Stimulated activated CD4-positive, alpha-beta T cell treated with anti-CD3 and anti-CD28 coated beads, Interleukin-1b, Interleukin-23, amount 100 ng/mL, for 24 hours (primary cell): Measurements from ENCODE around the gene QRFP.

ENCODE experiments used
- DNase-seq, 4 experiments: peaks; one replicate each; pipeline ENCODE4 v3.0.0-alpha.2; 2020; ENCODE audit warnings: low read depth in 4 of 4, low spot score in 1 of 4

Gene QRFP

GRCh38 chr9:130933114-130934046, 36.8 kb upstream of the QRFP start:
- no peak for DNase-seq

- DNase-seq, result no peak
These were observed 35.9 kb upstream of the QRFP start for GRCh38 chr9:130932255-130933079.

- no peak for DNase-seq
These were observed 35.1 kb upstream of the QRFP start for GRCh38 chr9:130931508-130932254.

DNA sequence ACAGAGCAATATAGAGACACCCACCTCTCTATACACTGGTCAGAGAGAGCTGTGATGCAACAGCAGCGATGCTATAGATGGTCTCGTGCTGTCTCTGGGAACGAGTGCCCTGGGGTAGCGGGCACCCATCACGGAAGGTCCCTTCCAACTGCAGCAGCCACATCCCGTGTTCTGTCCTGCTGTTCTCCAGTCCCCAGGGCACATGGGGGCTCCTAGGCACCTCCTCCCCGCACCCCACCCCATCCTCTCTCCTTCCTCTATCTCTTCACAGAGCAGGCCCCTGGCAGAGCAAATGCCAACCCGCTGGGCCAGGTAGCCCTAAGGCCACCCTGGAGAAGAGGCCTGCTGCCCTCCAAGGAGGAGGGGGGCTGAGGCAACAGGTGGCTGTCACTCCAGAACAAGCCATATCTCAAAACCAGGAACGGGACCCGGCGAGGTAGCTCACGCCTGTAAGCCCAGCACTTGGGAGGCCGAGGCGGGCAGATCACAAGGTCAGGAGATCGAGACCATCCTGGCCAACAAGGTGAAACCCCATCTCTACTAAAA, 34.3 kb upstream of the QRFP start:
- no peak for DNase-seq

DNA sequence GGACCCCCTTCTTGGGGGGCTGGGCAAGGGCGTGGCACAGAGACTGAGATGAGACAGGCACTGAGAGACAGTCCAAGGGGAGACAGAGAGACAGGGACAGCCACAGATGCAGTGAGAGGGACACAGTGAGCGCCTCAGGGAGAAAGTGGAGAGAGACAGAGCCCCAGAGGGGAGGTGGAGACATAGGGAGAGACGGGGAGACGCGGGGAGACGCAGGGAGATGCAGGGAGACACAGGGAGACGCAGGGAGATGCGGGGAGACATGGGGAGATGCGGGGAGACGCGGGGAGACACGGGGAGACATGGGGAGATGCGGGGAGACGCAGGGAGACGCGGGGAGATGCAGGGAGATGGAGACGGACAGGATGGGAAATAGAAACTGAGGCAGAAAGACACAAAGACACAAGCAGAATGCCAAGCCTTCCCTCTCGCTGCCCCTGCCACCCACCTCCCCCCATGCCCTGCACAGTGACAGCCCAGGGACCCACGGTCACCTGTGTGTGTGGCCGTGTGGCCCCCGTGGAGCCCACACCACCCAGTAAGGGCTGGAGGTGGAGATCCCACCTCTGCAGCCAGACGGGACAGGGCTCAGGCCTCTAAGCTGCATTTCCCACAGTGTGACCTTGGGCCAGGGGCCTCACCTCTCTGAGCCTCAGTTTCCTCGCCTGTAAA, 33.7 kb upstream of the QRFP start:
- no peak for DNase-seq

GRCh38 chr9:130929571-130930038, 33.0 kb upstream of the QRFP start:
- no peak for DNase-seq

GRCh38 chr9:130927995-130928900, 31.6 kb upstream of the QRFP start:
- DNase-seq, result no peak

GRCh38 chr9:130927338-130927737, 30.7 kb upstream of the QRFP start:
- no peak for DNase-seq

- no peak for DNase-seq
These were observed 28.6 kb upstream of the QRFP start for GRCh38 chr9:130925050-130925678.

DNA sequence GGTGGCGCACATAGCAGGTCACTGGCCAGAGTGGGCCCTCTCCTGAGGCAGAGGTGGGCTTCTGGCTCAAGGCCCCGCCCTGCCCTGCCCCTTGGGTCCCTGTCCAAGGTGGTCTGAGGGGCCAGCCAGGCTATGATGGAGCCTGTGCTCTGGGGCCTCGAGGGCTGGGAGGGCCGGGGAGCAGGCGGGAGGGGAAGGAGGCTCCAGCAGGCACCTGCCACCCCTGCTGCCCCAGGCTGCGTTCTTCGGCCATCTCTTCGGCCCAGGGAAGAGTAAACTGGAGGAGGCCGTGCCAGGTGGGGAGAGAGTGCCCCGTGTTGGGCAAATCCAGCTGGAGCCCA, 27.8 kb upstream of the QRFP start:
- DNase-seq, result no peak

- no peak for DNase-seq
These were observed 27.2 kb upstream of the QRFP start for GRCh38 chr9:130923611-130924447.

GRCh38 chr9:130922893-130923610, 26.4 kb upstream of the QRFP start:
- no peak for DNase-seq

DNA sequence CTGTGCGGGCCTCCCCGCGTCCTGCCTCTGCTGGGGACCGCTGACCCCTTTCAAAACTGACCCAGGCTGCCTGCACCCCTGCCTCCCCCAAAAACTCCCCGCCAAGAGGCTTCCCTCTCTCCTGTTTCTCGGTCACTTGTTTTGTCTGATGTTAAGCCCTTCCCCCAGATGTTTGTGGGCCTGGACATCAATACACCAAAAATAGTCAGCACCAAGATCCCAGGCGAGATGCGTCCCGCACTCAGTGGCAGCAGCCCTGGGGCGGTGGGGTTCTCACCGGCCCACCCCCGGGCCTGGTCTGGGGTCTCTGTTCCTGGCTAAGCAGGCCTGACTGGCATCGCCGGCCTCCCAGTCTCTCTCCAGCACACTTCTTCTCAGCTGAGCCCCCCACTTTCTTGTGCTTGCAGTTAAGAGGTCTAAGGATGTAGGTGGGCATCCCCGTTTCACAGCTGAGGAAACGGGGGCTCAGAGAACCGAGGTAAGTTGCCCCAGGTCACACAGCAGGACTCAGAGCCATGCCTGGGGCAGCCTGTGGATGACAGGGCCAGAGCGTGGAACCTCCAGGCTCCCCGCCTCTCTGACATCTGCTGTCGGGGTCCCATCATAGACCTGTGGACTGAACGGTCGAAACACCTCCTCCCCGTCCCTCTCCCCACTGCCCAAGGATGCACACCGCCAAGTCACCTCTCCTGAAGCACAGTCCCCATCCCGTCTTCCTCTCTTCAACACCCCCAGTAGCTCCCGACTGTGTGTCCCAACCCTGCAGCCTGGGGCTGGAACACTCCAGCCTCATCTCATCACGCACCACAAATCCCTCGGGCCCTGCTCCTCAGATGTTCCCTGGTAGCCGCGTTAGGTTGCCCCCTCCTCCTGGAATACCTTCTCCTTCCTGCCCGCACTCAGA, 25.6 kb upstream of the QRFP start:
- DNase-seq, result no peak

DNA sequence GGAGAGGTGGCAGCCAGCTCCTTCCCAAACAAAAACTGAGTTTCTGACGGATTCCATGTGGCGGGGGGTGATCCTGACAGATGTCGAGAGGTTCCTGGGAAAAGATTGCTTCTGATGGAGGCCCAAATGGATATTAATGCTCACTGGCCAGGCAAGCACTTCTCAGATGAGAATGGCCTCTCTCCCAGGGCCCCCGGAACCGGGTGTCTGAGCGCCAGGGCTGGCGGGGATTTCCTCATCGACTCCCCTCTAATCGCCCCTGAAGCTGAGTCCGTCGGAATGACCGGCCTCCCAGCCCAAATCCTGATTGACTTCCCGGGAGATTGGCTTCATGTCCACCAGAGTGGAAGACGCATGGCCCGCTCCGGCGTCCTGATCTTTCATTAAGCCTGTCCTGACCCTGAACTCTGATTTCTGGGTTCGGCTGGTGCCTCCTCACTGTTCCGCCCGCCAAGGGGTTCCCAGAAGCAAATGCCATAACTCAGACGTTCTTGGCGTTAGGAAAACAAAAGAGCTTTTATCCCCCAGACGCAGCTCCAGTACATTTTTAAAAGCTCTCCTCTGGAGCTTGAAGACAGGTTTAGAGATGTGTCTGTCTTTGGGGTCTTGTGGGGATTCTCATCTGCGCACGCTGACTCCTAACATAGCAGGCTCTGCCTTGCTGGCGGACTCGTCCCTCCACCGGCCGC, 24.8 kb upstream of the QRFP start:
- DNase-seq, result no peak

GRCh38 chr9:130920762-130921299, 24.2 kb upstream of the QRFP start:
- no peak for DNase-seq

GRCh38 chr9:130920233-130920632, 23.6 kb upstream of the QRFP start:
- no peak for DNase-seq
